ENCODE measurements around the gene ABCC10.

ABCC10 gene

GRCh38 chr6:43468240-43468639, 40.9 kb downstream of the ABCC10 start:
- no peak overlapping the region for H3K27ac ChIP-seq (ENCODE audit: low read depth, low read length)
- H3K4me1 ChIP-seq (ENCODE audit: control insufficient read depth, low read depth, low read length), result peaks cover 3% of the 10 kb centered on the region
- no peak overlapping the region for H4K8ac ChIP-seq (ENCODE audit: low read depth, low read length)
- H4K5ac ChIP-seq (ENCODE audit: low read length), result no peak overlapping the region
- no peak overlapping the region for H3K4me3 ChIP-seq (ENCODE audit: low read length)
- no peak for DNase-seq
- no peak overlapping the region for H2BK5ac ChIP-seq (ENCODE audit: low read length)
- H3K4me2 ChIP-seq (ENCODE audit: low read length), result no peak overlapping the region
- no peak overlapping the region for H3K9ac ChIP-seq (ENCODE audit: low read length)
- WGBS (ENCODE audit: extremely low coverage, insufficient coverage, low lambda C conversion rate), result no CpG with 5 or more reads among the region's 4 CpGs
- no peaks in the 10 kb centered on the region for H3K79me2 ChIP-seq (ENCODE audit: control insufficient read depth, insufficient read depth, low read length)
- no peak overlapping the region for H2AK5ac ChIP-seq (ENCODE audit: low read length)
- no peak overlapping the region for H3K4ac ChIP-seq (ENCODE audit: low read depth, low read length)
- no peak overlapping the region for H2BK15ac ChIP-seq (replicated peaks; ENCODE audit: low read depth)
- H2BK120ac ChIP-seq (ENCODE audit: low read depth, low read length), result no peak overlapping the region
- no peaks in the 10 kb centered on the region for H3K79me1 ChIP-seq (ENCODE audit: low read length)
- H3K23ac ChIP-seq (ENCODE audit: low read length), result no peak overlapping the region
- no peak overlapping the region for H3K18ac ChIP-seq (ENCODE audit: low read length)
- H3K36me3 ChIP-seq (ENCODE audit: control insufficient read depth, insufficient read depth, low read length), result no peaks in the 10 kb centered on the region
- no peaks in the 10 kb centered on the region for H3K27me3 ChIP-seq (ENCODE audit: insufficient read depth, low read length, poor library complexity)
- H3K56ac ChIP-seq (ENCODE audit: low read length), result peak overlapping the region; percentile 25

DNA sequence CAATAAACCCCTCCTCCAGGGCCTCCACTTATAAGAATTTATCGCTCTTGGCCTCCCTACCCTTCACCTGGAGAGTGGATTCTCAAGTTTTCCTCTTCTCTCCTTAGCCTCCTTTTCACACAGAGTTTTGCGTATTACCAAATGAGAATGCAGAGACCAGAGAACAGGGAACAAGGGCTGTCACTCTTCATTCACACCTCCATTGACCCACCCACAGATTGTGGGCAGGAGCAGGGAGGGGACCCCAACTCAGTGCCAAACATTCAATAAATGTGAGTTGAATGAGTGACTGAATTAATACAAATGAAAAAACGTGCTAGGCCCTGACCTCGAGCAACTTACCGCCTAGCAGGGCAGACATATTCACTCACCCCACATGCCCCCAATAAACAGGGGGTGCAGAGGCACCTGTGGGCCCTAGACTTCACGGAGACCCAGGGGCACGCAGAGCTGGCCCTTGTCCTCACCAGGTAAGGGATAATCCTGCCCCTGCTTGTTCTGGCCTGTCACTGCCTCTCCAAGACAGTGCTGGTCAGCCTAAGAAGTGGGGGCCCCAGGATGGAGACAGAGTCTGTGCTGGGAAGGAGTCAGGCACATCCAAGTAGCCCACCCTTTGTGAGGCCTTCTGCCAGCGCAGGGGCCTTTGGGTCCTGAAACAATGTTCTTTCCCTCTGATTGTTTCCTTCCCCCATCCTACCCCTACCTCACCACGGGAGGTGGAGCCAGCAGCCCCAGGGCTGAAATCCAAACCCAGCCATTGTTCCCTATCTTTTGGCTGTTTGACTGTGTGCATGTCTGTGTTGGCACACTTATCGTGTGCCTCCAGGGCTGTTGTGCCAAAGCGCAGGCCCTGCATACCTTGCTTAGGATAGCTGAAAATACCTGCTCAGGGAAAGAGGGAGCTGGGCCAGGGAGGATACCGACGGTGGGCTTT, 41.7 kb downstream of the ABCC10 start:
- H3K79me1 ChIP-seq (ENCODE audit: low read length), result no peaks in the 10 kb centered on the region
- peaks cover 3% of the 10 kb centered on the region for H3K4me1 ChIP-seq (ENCODE audit: control insufficient read depth, low read depth, low read length)
- no peak overlapping the region for H2BK15ac ChIP-seq (replicated peaks; ENCODE audit: low read depth)
- H3K79me2 ChIP-seq (ENCODE audit: control insufficient read depth, insufficient read depth, low read length), result no peaks in the 10 kb centered on the region
- peak; percentile 58 for DNase-seq
- no CpG with 5 or more reads among the region's 13 CpGs for WGBS (ENCODE audit: extremely low coverage, insufficient coverage, low lambda C conversion rate)
- H4K5ac ChIP-seq (ENCODE audit: low read length), result no peak overlapping the region
- no peak overlapping the region for H2BK120ac ChIP-seq (ENCODE audit: low read depth, low read length)
- no peak overlapping the region for H3K23ac ChIP-seq (ENCODE audit: low read length)
- H3K36me3 ChIP-seq (ENCODE audit: control insufficient read depth, insufficient read depth, low read length), result no peaks in the 10 kb centered on the region
- H3K4me3 ChIP-seq (ENCODE audit: low read length), result no peak overlapping the region
- H3K56ac ChIP-seq (ENCODE audit: low read length), result peak overlapping the region; percentile 68
- H3K9ac ChIP-seq (ENCODE audit: low read length), result no peak overlapping the region
- H3K27me3 ChIP-seq (ENCODE audit: insufficient read depth, low read length, poor library complexity), result no peaks in the 10 kb centered on the region
- no peak overlapping the region for H2BK5ac ChIP-seq (ENCODE audit: low read length)
- H3K27ac ChIP-seq (ENCODE audit: low read depth, low read length), result no peak overlapping the region
- no peak overlapping the region for H3K4me2 ChIP-seq (ENCODE audit: low read length)
- no peak overlapping the region for H4K8ac ChIP-seq (ENCODE audit: low read depth, low read length)
- H2AK5ac ChIP-seq (ENCODE audit: low read length), result no peak overlapping the region
- no peak overlapping the region for H3K18ac ChIP-seq (ENCODE audit: low read length)
- H3K4ac ChIP-seq (ENCODE audit: low read depth, low read length), result no peak overlapping the region

GRCh38 chr6:43469947-43470346, 42.6 kb downstream of the ABCC10 start:
- no peak for DNase-seq
- no CpG with 5 or more reads among the region's 7 CpGs for WGBS (ENCODE audit: extremely low coverage, insufficient coverage, low lambda C conversion rate)
- Histone ChIP-seq H2BK5ac (ENCODE audit: low read length) (no peak overlapping the region), H2BK15ac (replicated peaks; ENCODE audit: low read depth) (no peak overlapping the region), H3K9ac (ENCODE audit: low read length) (no peak overlapping the region), H4K8ac (ENCODE audit: low read depth, low read length) (no peak overlapping the region), H2AK5ac (ENCODE audit: low read length) (no peak overlapping the region), H3K23ac (ENCODE audit: low read length) (no peak overlapping the region), H3K27me3 (ENCODE audit: insufficient read depth, low read length, poor library complexity) (no peaks in the 10 kb centered on the region), H3K18ac (ENCODE audit: low read length) (no peak overlapping the region), H3K36me3 (ENCODE audit: control insufficient read depth, insufficient read depth, low read length) (no peaks in the 10 kb centered on the region), H3K79me2 (ENCODE audit: control insufficient read depth, insufficient read depth, low read length) (no peaks in the 10 kb centered on the region), H2BK120ac (ENCODE audit: low read depth, low read length) (no peak overlapping the region), H3K79me1 (ENCODE audit: low read length) (no peaks in the 10 kb centered on the region), H3K56ac (ENCODE audit: low read length) (no peak overlapping the region), H3K4me1 (ENCODE audit: control insufficient read depth, low read depth, low read length) (peaks cover 3% of the 10 kb centered on the region), H3K4me2 (ENCODE audit: low read length) (no peak overlapping the region), H3K4ac (ENCODE audit: low read depth, low read length) (no peak overlapping the region), H3K27ac (ENCODE audit: low read depth, low read length) (no peak overlapping the region), H3K4me3 (ENCODE audit: low read length) (no peak overlapping the region), H4K5ac (ENCODE audit: low read length) (no peak overlapping the region)

DNA sequence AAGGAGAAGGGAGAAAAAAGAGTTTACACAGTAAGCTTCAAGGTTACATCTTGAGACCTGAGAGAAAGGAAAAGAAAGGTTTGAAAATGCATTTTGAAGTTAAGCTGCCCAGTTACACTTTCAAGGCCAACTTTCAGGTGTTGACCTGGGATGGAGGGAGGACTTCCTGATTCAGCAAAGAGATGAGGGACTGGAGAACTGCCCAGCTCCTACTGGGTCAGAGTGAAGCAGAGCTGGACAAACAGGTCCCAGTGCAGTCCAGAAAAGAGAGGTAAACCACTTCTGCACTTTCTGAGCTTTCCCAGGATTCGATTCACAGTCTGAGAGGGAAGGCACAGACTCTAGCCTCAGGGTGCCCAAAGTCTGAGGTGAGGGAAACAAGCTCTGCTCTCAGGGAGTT, 44.1 kb downstream of the ABCC10 start:
- Histone ChIP-seq H3K56ac (ENCODE audit: low read length) (no peak overlapping the region), H4K8ac (ENCODE audit: low read depth, low read length) (no peak overlapping the region), H3K4me2 (ENCODE audit: low read length) (no peak overlapping the region), H2AK5ac (ENCODE audit: low read length) (no peak overlapping the region), H3K4me1 (ENCODE audit: control insufficient read depth, low read depth, low read length) (peaks cover 3% of the 10 kb centered on the region), H3K79me2 (ENCODE audit: control insufficient read depth, insufficient read depth, low read length) (no peaks in the 10 kb centered on the region), H3K9ac (ENCODE audit: low read length) (no peak overlapping the region), H3K36me3 (ENCODE audit: control insufficient read depth, insufficient read depth, low read length) (no peaks in the 10 kb centered on the region), H3K79me1 (ENCODE audit: low read length) (no peaks in the 10 kb centered on the region), H3K4me3 (ENCODE audit: low read length) (no peak overlapping the region), H2BK15ac (replicated peaks; ENCODE audit: low read depth) (no peak overlapping the region), H3K27ac (ENCODE audit: low read depth, low read length) (no peak overlapping the region), H3K27me3 (ENCODE audit: insufficient read depth, low read length, poor library complexity) (no peaks in the 10 kb centered on the region), H3K23ac (ENCODE audit: low read length) (no peak overlapping the region), H4K5ac (ENCODE audit: low read length) (no peak overlapping the region), H3K4ac (ENCODE audit: low read depth, low read length) (no peak overlapping the region), H3K18ac (ENCODE audit: low read length) (no peak overlapping the region), H2BK5ac (ENCODE audit: low read length) (no peak overlapping the region), H2BK120ac (ENCODE audit: low read depth, low read length) (no peak overlapping the region)
- no peak for DNase-seq
- WGBS (ENCODE audit: extremely low coverage, insufficient coverage, low lambda C conversion rate), result no CpG with 5 or more reads among the region's 1 CpG

GRCh38 chr6:43472515-43472914, 45.2 kb downstream of the ABCC10 start:
- Histone ChIP-seq H2AK5ac (ENCODE audit: low read length) (no peak overlapping the region), H2BK5ac (ENCODE audit: low read length) (no peak overlapping the region), H2BK15ac (replicated peaks; ENCODE audit: low read depth) (no peak overlapping the region), H3K36me3 (ENCODE audit: control insufficient read depth, insufficient read depth, low read length) (no peaks in the 10 kb centered on the region), H3K9ac (ENCODE audit: low read length) (no peak overlapping the region), H3K56ac (ENCODE audit: low read length) (no peak overlapping the region), H3K4me3 (ENCODE audit: low read length) (no peak overlapping the region), H4K8ac (ENCODE audit: low read depth, low read length) (no peak overlapping the region), H3K4me1 (ENCODE audit: control insufficient read depth, low read depth, low read length) (peaks cover 6% of the 10 kb centered on the region), H3K4ac (ENCODE audit: low read depth, low read length) (no peak overlapping the region), H3K18ac (ENCODE audit: low read length) (no peak overlapping the region), H3K79me2 (ENCODE audit: control insufficient read depth, insufficient read depth, low read length) (no peaks in the 10 kb centered on the region), H3K4me2 (ENCODE audit: low read length) (no peak overlapping the region), H4K5ac (ENCODE audit: low read length) (no peak overlapping the region), H3K23ac (ENCODE audit: low read length) (no peak overlapping the region), H2BK120ac (ENCODE audit: low read depth, low read length) (no peak overlapping the region), H3K79me1 (ENCODE audit: low read length) (no peaks in the 10 kb centered on the region), H3K27ac (ENCODE audit: low read depth, low read length) (no peak overlapping the region), H3K27me3 (ENCODE audit: insufficient read depth, low read length, poor library complexity) (no peaks in the 10 kb centered on the region)
- DNase-seq, result no peak
- WGBS (ENCODE audit: extremely low coverage, insufficient coverage, low lambda C conversion rate), result no CpG with 5 or more reads among the region's 4 CpGs

Measured in mesendoderm (in vitro differentiated cells).